Esophagus muscularis mucosa (tissue), 3 donors: ENCODE measurements around the gene DCST2.

Source experiments
- POLR2A ChIP-seq: fragments of 450-650 bp; IDR thresholded peaks from one replicate; pipeline ENCODE4 v1.6.1; 2017; ENCODE audit warnings: antibody characterized with exemption, moderate library complexity, mild to moderate bottlenecking, low read depth
- TF ChIP-seq, protein P1 (sequence below), 3 experiments: fragments of 200-600 bp in 2 of 3; fragments of 450-650 bp in 1 of 3; sonication (generic) in 2 of 3; IDR thresholded peaks; one replicate each; pipeline ENCODE4 v1.5.1; 2017 to 2019; ENCODE audit warnings: antibody characterized with exemption in 3 of 3, mild to moderate bottlenecking in 2 of 3, moderate library complexity in 1 of 3

DNA sequence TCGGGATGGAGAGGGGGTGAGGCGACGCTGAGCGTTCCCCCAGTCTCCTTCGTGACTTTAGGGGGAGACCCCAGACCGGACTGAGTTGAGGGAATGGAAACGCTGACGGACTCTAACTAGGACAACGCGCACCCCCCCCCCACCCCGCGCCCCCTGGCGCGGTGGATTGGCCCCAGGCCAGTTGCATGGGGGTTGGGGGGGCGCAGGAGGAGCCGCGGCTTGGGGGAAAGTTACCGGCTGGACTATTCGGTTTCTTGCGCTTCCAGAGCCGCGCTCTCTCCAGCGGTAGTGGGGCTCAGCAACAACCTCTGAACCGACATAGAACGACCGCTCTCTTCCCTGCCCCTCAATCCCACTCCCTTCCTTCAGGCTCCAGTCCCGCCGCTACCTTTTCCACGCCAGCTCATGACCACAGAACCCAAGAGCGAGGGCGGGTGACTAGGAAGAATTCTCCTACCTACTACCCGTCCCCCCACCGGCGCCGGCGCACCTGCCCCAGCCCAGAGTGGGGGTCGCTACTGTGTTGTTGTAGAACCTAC is 30.3 kb downstream of the DCST2 start:
- TF ChIP-seq, protein P1, sequence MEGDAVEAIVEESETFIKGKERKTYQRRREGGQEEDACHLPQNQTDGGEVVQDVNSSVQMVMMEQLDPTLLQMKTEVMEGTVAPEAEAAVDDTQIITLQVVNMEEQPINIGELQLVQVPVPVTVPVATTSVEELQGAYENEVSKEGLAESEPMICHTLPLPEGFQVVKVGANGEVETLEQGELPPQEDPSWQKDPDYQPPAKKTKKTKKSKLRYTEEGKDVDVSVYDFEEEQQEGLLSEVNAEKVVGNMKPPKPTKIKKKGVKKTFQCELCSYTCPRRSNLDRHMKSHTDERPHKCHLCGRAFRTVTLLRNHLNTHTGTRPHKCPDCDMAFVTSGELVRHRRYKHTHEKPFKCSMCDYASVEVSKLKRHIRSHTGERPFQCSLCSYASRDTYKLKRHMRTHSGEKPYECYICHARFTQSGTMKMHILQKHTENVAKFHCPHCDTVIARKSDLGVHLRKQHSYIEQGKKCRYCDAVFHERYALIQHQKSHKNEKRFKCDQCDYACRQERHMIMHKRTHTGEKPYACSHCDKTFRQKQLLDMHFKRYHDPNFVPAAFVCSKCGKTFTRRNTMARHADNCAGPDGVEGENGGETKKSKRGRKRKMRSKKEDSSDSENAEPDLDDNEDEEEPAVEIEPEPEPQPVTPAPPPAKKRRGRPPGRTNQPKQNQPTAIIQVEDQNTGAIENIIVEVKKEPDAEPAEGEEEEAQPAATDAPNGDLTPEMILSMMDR (IDR thresholded peaks at IDR 0.05) = no peak
- no peak for TF ChIP-seq POLR2A
